HG02938 (cell line): ENCODE data around the gene ZNF70.

Experiments
- ATAC-seq: cut with Tn5 transposase; IDR thresholded peaks from one replicate; pipeline ENCODE4 v1.9.1; 2021; ENCODE audit warnings: mild to moderate bottlenecking, moderate library complexity; ENCODE audit not compliant: unreplicated experiment

The ZNF70 gene

GRCh38 chr22:23695571-23696325 lies 55.2 kb downstream of the ZNF70 start:
- no peak for ATAC-seq

- no peak for ATAC-seq
Measured at GRCh38 chr22:23695141-23695540, 55.8 kb downstream of the ZNF70 start.

DNA sequence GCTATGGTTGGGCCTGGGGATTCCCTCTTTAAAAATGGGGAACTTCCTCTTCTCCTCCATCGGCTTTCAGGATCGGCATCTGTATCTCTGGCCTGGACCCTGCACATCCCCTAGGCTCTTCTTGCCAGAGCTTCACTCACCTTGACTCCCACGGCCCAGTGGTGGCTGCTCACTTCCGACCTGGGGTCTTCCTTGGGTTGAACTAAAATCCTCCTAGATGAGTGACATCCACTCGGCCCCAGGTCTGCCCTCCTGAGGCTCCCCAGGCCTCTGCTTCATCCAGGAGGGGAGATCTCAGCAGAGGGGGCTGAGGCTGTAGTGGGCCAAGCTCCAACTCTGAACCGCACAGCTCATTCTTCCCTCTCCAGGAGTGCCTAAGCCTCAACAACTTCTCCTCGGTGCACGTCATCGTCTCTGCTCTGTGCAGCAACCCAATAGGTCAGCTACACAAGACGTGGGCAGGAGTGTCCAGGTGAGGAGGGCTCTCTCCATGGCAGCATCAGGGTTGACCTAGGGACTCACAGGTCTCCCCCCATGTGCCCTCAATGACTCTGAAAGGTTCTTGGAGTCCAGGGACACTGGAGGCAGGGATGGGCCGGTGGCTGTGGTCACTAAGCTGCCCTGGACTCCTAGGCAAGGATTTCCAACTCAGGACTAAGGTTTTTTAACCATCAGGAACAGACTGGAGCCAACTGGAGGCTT lies 56.8 kb downstream of the ZNF70 start:
- ATAC-seq = no peak

DNA sequence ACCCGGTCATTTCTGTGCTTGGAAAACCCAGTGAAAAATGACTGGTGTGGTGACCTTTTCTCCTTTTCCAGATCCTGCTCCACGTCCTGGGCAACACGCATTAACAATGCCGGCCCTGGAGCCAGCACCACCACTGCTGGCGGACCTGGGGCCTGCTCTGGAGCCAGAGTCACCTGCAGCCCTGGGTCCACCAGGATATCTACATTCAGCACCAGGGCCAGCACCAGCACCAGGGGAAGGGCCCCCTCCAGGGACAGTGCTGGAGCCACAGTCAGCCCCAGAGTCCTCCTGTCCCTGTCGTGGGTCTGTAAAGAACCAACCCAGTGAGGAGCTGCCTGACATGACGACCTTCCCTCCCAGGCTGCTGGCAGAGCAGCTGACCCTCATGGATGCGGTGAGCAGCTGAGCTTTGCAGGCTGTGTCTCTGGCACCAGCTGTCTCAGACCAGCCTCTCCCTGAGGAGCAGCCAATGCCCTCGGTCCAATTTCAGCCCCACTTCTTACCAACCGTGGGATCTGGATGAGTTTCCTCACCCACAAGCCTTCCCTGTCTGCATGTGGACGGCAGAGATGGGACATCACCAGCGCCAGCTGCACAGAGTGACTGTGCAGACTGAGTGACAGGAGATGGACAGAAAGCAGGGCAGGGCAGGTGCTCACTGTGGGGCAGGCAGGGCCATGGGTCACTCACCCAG lies 58.2 kb downstream of the ZNF70 start:
- no peak for ATAC-seq

DNA sequence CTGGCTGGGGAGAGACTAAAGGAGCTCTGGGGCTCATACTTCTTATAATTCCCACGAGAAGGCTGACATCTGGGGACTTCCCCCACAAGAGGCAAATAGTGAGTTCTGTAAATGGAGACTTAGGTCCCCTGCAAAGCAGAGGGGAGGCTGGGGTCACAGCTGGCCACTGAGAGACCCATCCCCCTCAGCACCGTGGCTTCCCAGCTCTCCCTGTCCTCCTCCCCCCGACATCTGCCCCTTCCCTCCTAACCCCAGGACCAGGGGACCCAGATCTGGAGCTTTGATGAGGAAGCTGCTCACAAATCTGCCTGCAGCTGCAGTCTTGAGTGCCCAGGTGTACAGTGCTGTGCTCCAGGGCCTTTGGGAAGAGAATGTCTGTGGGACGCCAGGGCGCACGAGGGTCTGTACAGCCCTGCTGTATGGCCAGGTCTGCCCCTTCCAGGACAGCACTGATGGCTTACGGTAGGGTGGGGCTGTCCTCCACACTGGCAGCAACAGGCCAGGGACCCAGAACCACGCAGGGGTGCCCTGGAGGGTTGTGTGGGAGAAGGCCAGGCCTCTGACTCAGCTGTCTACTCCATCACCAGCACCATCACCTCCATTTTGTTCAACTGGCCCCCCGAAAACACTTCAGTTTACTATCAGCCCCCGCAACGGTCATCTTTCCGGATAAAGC lies 59.0 kb downstream of the ZNF70 start:
- no peak for ATAC-seq

DNA sequence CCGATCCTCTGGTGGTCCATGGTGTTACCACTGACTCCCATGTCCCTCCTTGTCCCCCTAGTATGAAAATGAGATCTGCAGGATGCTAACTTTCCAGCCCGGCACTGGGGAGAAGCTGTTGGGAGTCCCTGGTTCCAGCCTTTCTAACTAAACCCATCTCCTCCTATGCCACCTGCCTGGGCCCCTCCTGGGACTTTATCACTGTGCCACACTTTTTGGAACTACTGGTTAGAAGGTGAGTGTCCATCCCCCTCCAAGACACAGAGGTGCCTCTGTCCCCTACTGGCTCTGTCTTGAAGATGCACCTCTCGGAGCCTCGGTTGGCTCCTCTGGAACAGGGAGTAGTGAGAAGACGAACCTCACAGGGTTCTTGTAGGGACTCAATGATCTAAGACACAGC lies 60.2 kb downstream of the ZNF70 start, which contains the start of gene RGL4:
RGL4 (plus strand) TSS at position 301 of the 400 bp plus-strand sequence. CDS start 1,018 bp downstream, outside the sequence.
- no peak for ATAC-seq

- no peak for ATAC-seq
Measured at GRCh38 chr22:23689414-23689813, 61.5 kb downstream of the ZNF70 start.
